HEK293 (cell line): ENCODE results near the gene UBXN6.

Experiments used
- CTCF ChIA-PET: fragments of 350-600 bp; formaldehyde crosslinking; extraction: SDS; loops from one replicate; lab custom pipeline; 2021; ENCODE audit warnings: antibody characterized with exemption; lab: Yijun Ruan, JAX
- POLR2A ChIA-PET: fragments of 300-600 bp; formaldehyde crosslinking; extraction: SDS; loops from one replicate; lab custom pipeline; 2020; ENCODE audit warnings: antibody characterized with exemption, inconsistent platforms; lab: Yijun Ruan, JAX
- H3K27ac ChIP-seq: fragments of 200-500 bp; sonication (Bioruptor generic); 2 replicates; pipeline ENCODE4 v1.5.1; 2014; ENCODE audit warnings: low read depth, low read length, control low read depth, inconsistent platforms; ENCODE audit errors: extremely low read depth
- H3K36me3 ChIP-seq, 2 experiments: fragments of 200-500 bp in 1 of 2; sonication (Bioruptor generic) in 1 of 2; 1 replicate in 1 of 2; 2 replicates in 1 of 2; pipeline ENCODE4 v1.5.1; 2014 to 2017; ENCODE audit warnings: inconsistent platforms in 2 of 2, low read length in 2 of 2; ENCODE audit not compliant: control insufficient read depth in 2 of 2, insufficient read depth in 1 of 2
- H3K4me1 ChIP-seq: fragments of 200-500 bp; sonication (Bioruptor generic); 2 replicates; pipeline ENCODE4 v1.5.1; 2014; ENCODE audit warnings: mild to moderate bottlenecking, low read length, inconsistent platforms; ENCODE audit not compliant: control insufficient read depth, insufficient read depth
- H3K4me3 ChIP-seq: 2 replicates; pipeline ENCODE4 v1.5.1; 2011; ENCODE audit warnings: low read depth, mild to moderate bottlenecking, control low read depth, low read length, moderate library complexity
- H3K9me3 ChIP-seq: fragments of 200-500 bp; sonication (Bioruptor generic); 2 replicates; pipeline ENCODE4 v1.5.1; 2014; ENCODE audit warnings: low read depth, low read length, inconsistent platforms; ENCODE audit not compliant: control insufficient read depth, insufficient read depth
- GLI4 ChIP-seq: fragments of 450-650 bp; formaldehyde crosslinking; IDR thresholded peaks from 2 replicates; pipeline ENCODE4 v1.5.1; 2016; ENCODE audit warnings: missing biosample characterization, missing genetic modification characterization
- GLIS2 ChIP-seq: fragments of 450-650 bp; formaldehyde crosslinking; IDR thresholded peaks from 2 replicates; pipeline ENCODE4 v1.5.1; 2016; ENCODE audit warnings: missing biosample characterization, missing genetic modification characterization
- SP3 ChIP-seq: fragments of 450-650 bp; formaldehyde crosslinking; IDR thresholded peaks from 2 replicates; pipeline ENCODE4 v1.5.1; 2016; ENCODE audit warnings: missing biosample characterization, missing genetic modification characterization
- SP7 ChIP-seq: fragments of 450-650 bp; formaldehyde crosslinking; IDR thresholded peaks from 2 replicates; pipeline ENCODE4 v1.5.1; 2016; ENCODE audit warnings: missing biosample characterization, missing genetic modification characterization
- YY1 ChIP-seq: fragments of 450-650 bp; formaldehyde crosslinking; IDR thresholded peaks from 2 replicates; pipeline ENCODE4 v1.5.1; 2018; ENCODE audit warnings: missing biosample characterization, missing genetic modification characterization
- ZFP69B ChIP-seq: fragments of 450-650 bp; formaldehyde crosslinking; IDR thresholded peaks from 2 replicates; pipeline ENCODE4 v1.5.1; 2016; ENCODE audit warnings: missing biosample characterization, missing genetic modification characterization
- ZIC2 ChIP-seq: fragments of 450-650 bp; formaldehyde crosslinking; IDR thresholded peaks from 2 replicates; pipeline ENCODE4 v1.5.1; 2016; ENCODE audit warnings: missing biosample characterization, missing genetic modification characterization
- ZNF10 ChIP-seq: fragments of 450-650 bp; formaldehyde crosslinking; IDR thresholded peaks from 2 replicates; pipeline ENCODE4 v1.5.1; 2017; ENCODE audit warnings: missing biosample characterization, missing genetic modification characterization
- ZNF138 ChIP-seq: fragments of 450-650 bp; formaldehyde crosslinking; IDR thresholded peaks from 2 replicates; pipeline ENCODE4 v1.5.1; 2016; ENCODE audit warnings: missing biosample characterization, missing genetic modification characterization, borderline replicate concordance
- ZNF146 ChIP-seq: fragments of 450-650 bp; formaldehyde crosslinking; IDR thresholded peaks from 2 replicates; pipeline ENCODE4 v1.5.1; 2016; ENCODE audit warnings: missing biosample characterization, missing genetic modification characterization
- ZNF223 ChIP-seq: fragments of 450-650 bp; formaldehyde crosslinking; IDR thresholded peaks from 2 replicates; pipeline ENCODE4 v1.5.1; 2016; ENCODE audit warnings: missing biosample characterization, missing genetic modification characterization
- ZNF239 ChIP-seq: fragments of 450-650 bp; formaldehyde crosslinking; IDR thresholded peaks from 2 replicates; pipeline ENCODE4 v1.5.1; 2016; ENCODE audit warnings: missing biosample characterization, missing genetic modification characterization
- ZNF26 ChIP-seq: fragments of 450-650 bp; formaldehyde crosslinking; IDR thresholded peaks from 2 replicates; pipeline ENCODE4 v1.5.1; 2016; ENCODE audit warnings: missing biosample characterization, missing genetic modification characterization
- ZNF391 ChIP-seq: fragments of 450-650 bp; formaldehyde crosslinking; IDR thresholded peaks from 2 replicates; pipeline ENCODE4 v1.5.1; 2016; ENCODE audit warnings: low read depth, missing biosample characterization, missing genetic modification characterization, borderline replicate concordance
- ZNF596 ChIP-seq: fragments of 450-650 bp; IDR thresholded peaks from 2 replicates; pipeline ENCODE4 v1.5.0; 2018; ENCODE audit warnings: missing biosample characterization, mild to moderate bottlenecking, missing genetic modification characterization, moderate library complexity
- ZNF610 ChIP-seq: fragments of 450-650 bp; formaldehyde crosslinking; IDR thresholded peaks from 2 replicates; pipeline ENCODE4 v1.5.1; 2016; ENCODE audit warnings: missing biosample characterization, missing genetic modification characterization, borderline replicate concordance
- ZNF624 ChIP-seq: fragments of 450-650 bp; formaldehyde crosslinking; IDR thresholded peaks from 2 replicates; pipeline ENCODE4 v1.5.1; 2017; ENCODE audit warnings: missing biosample characterization, missing genetic modification characterization
- ZNF791 ChIP-seq: fragments of 450-650 bp; formaldehyde crosslinking; IDR thresholded peaks from 2 replicates; pipeline ENCODE4 v1.5.1; 2016; ENCODE audit warnings: missing biosample characterization, missing genetic modification characterization
- ZNF792 ChIP-seq: fragments of 450-650 bp; formaldehyde crosslinking; IDR thresholded peaks from 2 replicates; pipeline ENCODE4 v1.5.1; 2016; ENCODE audit warnings: missing biosample characterization, missing genetic modification characterization
- TF ChIP-seq, protein P1 (sequence below): IDR thresholded peaks from 2 replicates; pipeline ENCODE4 v1.6.1; 2011; ENCODE audit warnings: mild to moderate bottlenecking, low read depth, low read length, borderline replicate concordance
- TF ChIP-seq, protein P2 (sequence below): fragments of 450-650 bp; formaldehyde crosslinking; IDR thresholded peaks from 2 replicates; pipeline ENCODE4 v1.5.1; 2017; ENCODE audit warnings: missing biosample characterization, missing genetic modification characterization

Gene UBXN6

GRCh38 chr19:4431296-4431695, 26.3 kb downstream of the UBXN6 start:
- no peak for TF ChIP-seq ZNF10 (tag by site-specific recombination)
- no peak for TF ChIP-seq SP7 (tag by site-specific recombination)
- no peak for TF ChIP-seq ZNF792 (tag by site-specific recombination)
- TF ChIP-seq ZNF138 (tag by site-specific recombination): no peak
- no peak for TF ChIP-seq ZNF596 (tag by site-specific recombination)
- no peak for TF ChIP-seq ZNF791 (tag by site-specific recombination)
- TF ChIP-seq, protein P1, sequence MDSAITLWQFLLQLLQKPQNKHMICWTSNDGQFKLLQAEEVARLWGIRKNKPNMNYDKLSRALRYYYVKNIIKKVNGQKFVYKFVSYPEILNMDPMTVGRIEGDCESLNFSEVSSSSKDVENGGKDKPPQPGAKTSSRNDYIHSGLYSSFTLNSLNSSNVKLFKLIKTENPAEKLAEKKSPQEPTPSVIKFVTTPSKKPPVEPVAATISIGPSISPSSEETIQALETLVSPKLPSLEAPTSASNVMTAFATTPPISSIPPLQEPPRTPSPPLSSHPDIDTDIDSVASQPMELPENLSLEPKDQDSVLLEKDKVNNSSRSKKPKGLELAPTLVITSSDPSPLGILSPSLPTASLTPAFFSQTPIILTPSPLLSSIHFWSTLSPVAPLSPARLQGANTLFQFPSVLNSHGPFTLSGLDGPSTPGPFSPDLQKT: no peak
- no peak for TF ChIP-seq YY1 (tag by site-specific recombination)
- TF ChIP-seq GLIS2 (tag by site-specific recombination): no peak
- no peak for TF ChIP-seq ZNF223 (tag by site-specific recombination)
- Histone ChIP-seq H3K36me3 (peaks cover 57 to 85% of the 10 kb centered on the region in 2 experiments; a peak in 2 of 3 replicates), H3K27ac (no peak overlapping the region), H3K9me3 (no peaks in the 10 kb centered on the region), H3K4me1 (no peaks in the 10 kb centered on the region), H3K4me3 (no peak overlapping the region)
- ChIA-PET POLR2A (no interaction called here), CTCF (no interaction called here)

- ChIA-PET POLR2A (interaction anchor here (0.6 kb wide), 1 partner anchor 134 kb away, joined by 4 read pairs; no protein-coding TSS in a partner anchor), CTCF (interaction anchor here (0.6 kb wide), 1 partner anchor 122 kb away, joined by 4 read pairs; no protein-coding TSS in a partner anchor)
- Histone ChIP-seq H3K9me3 (no peaks in the 10 kb centered on the region), H3K27ac (no peak overlapping the region), H3K4me3 (no peak overlapping the region), H3K4me1 (no peaks in the 10 kb centered on the region), H3K36me3 (peaks cover 60 to 85% of the 10 kb centered on the region in 2 experiments)
- TF ChIP-seq ZNF391 (tag by site-specific recombination) (no peak), GLI4 (tag by site-specific recombination) (no peak), ZIC2 (tag by site-specific recombination) (no peak), ZNF624 (tag by site-specific recombination) (no peak), ZNF146 (tag by site-specific recombination) (no peak), ZNF239 (tag by site-specific recombination) (no peak), ZFP69B (no peak), SP3 (no peak), ZNF610 (tag by site-specific recombination) (no peak), GLIS2 (tag by site-specific recombination) (no peak), ZNF26 (tag by site-specific recombination) (no peak)
- TF ChIP-seq, protein P2, sequence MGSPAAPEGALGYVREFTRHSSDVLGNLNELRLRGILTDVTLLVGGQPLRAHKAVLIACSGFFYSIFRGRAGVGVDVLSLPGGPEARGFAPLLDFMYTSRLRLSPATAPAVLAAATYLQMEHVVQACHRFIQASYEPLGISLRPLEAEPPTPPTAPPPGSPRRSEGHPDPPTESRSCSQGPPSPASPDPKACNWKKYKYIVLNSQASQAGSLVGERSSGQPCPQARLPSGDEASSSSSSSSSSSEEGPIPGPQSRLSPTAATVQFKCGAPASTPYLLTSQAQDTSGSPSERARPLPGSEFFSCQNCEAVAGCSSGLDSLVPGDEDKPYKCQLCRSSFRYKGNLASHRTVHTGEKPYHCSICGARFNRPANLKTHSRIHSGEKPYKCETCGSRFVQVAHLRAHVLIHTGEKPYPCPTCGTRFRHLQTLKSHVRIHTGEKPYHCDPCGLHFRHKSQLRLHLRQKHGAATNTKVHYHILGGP (tag by site-specific recombination): no peak
These were observed 26.8 kb downstream of the UBXN6 start for GRCh38 chr19:4430760-4431159.
